GM23248 (cell line): ENCODE results near the gene SERTAD2. TPM values are rescaled to one million over a fixed set of nuclear protein-coding genes. Genes with fewer than 3 reads are reported as not detected.

ENCODE experiments used
- DNase-seq: peaks from one replicate; pipeline ENCODE4 v3.0.0-alpha.2; 2015
- H2AFZ ChIP-seq: fragments of 200-600 bp; sonication (generic); 2 replicates; pipeline ENCODE4 v1.6.1; 2016; ENCODE audit warnings: antibody characterized with exemption
- H3F3A ChIP-seq: fragments of 200-600 bp; sonication (generic); 2 replicates; pipeline ENCODE4 v1.6.1; 2016; ENCODE audit warnings: mild to moderate bottlenecking, antibody characterized with exemption, mixed run types; ENCODE audit not compliant: insufficient read depth
- H3K27ac ChIP-seq: fragments of 200-600 bp; sonication (generic); 2 replicates; pipeline ENCODE4 v1.5.1; 2016; ENCODE audit warnings: mild to moderate bottlenecking
- H3K27me3 ChIP-seq: fragments of 200-600 bp; sonication (generic); replicated peaks from 2 replicates; pipeline ENCODE4 v1.6.1; 2016; ENCODE audit warnings: mild to moderate bottlenecking; ENCODE audit not compliant: insufficient read depth
- H3K36me3 ChIP-seq: fragments of 200-600 bp; sonication (generic); 2 replicates; pipeline ENCODE4 v1.6.1; 2016; ENCODE audit warnings: low read depth, mild to moderate bottlenecking
- H3K4me1 ChIP-seq: fragments of 200-600 bp; sonication (generic); 2 replicates; pipeline ENCODE4 v1.6.1; 2016; ENCODE audit warnings: mild to moderate bottlenecking; ENCODE audit not compliant: insufficient read depth
- H3K4me2 ChIP-seq: fragments of 200-600 bp; sonication (generic); one replicate; pipeline ENCODE4 v1.6.1; 2016; ENCODE audit warnings: mild to moderate bottlenecking; ENCODE audit not compliant: unreplicated experiment
- H3K4me3 ChIP-seq: fragments of 200-600 bp; sonication (generic); 2 replicates; pipeline ENCODE4 v1.5.1; 2016; ENCODE audit warnings: mild to moderate bottlenecking
- H3K79me2 ChIP-seq: fragments of 200-600 bp; sonication (generic); 2 replicates; pipeline ENCODE4 v1.6.1; 2016; ENCODE audit warnings: mild to moderate bottlenecking; ENCODE audit not compliant: insufficient read depth
- H3K9ac ChIP-seq: fragments of 200-600 bp; sonication (generic); 2 replicates; pipeline ENCODE4 v1.6.1; 2016; ENCODE audit warnings: mild to moderate bottlenecking
- H3K9me2 ChIP-seq: fragments of 200-600 bp; sonication (generic); 2 replicates; pipeline ENCODE4 v1.6.1; 2016; ENCODE audit warnings: mixed run types, mild to moderate bottlenecking, moderate library complexity; ENCODE audit not compliant: insufficient read depth
- H3K9me3 ChIP-seq: fragments of 200-600 bp; sonication (generic); one replicate; pipeline ENCODE4 v1.6.1; 2017; ENCODE audit warnings: low read depth
- H4K20me1 ChIP-seq: fragments of 200-600 bp; sonication (generic); 2 replicates; pipeline ENCODE4 v1.6.0; 2016; ENCODE audit not compliant: insufficient read depth
- EZH2 ChIP-seq: fragments of 200-600 bp; sonication (generic); IDR thresholded peaks from 2 replicates; pipeline ENCODE4 v1.6.1; 2018; ENCODE audit warnings: antibody characterized with exemption, mild to moderate bottlenecking; ENCODE audit not compliant: insufficient read depth, poor library complexity, severe bottlenecking
- EZH2phosphoT487 ChIP-seq: fragments of 200-600 bp; sonication (generic); IDR thresholded peaks from 2 replicates; pipeline ENCODE4 v1.6.1; 2018; ENCODE audit warnings: antibody characterized with exemption, moderate library complexity, mild to moderate bottlenecking, low read depth; ENCODE audit not compliant: insufficient read depth
- WGBS, 2 experiments: methylation state at CpG; one replicate each; pipeline ENCODE4 v1.1.6; 2015 to 2017; ENCODE audit warnings: low lambda C conversion rate in 2 of 2, low coverage in 1 of 2; ENCODE audit errors: missing lambda C conversion rate in 2 of 2; 5-methylcytosine and 5-hydroxymethylcytosine counted together
- in situ Hi-C: fragments of 300-500 bp; cut with MboI; formaldehyde crosslinking; loops from 2 replicates; pipeline ENCODE4 v1.15.0; 2020
- polyA plus RNA-seq: library from polyadenylated mRNA; unstranded; fragments of >200 nt; fragmentation: Nextera tagmentation; extraction: Ambion mirVana; gene quantifications from 2 replicates; pipeline ENCODE4 v1.2.1, GENCODE V29; 2016
- total RNA-seq: library from RNA; depleted of rRNA; stranded (reverse); fragments of >200 nt; shearing (Covaris generic); gene quantifications from 2 replicates; pipeline ENCODE4 v1.2.3, GENCODE V29; 2014

The SERTAD2 gene
- total and polyA plus RNA-seq, 2 experiments from 2014 or later, result 21.0 to 30.0 TPM

DNA sequence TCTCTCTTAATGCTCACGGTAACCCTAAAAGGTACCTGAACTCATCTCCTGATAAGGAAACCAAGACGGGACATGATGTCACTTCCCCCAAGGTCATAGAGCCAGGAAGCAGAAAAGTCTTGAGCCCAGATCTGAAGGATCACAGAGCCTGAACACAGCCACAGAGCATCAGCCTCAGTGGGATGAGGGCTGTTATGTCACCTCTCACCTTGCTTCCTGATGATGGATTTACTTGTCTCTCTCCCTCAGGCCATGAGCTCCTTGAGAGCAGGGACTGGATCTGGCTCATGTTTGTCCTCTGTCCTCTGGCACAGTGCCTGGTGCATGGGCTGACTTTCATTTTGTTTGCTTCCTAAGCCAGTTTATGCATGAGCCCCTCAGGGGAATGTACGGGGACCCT, 54.2 kb downstream of the SERTAD2 start:
- Histone ChIP-seq H3K4me2 (no peak overlapping the region), H3F3A (peaks cover 12% of the 10 kb centered on the region), H3K27ac (no peak overlapping the region), H3K79me2 (no peaks in the 10 kb centered on the region), H3K9ac (no peak overlapping the region), H3K27me3 (no peaks in the 10 kb centered on the region), H3K4me1 (peaks cover 18% of the 10 kb centered on the region), H3K9me2 (no peaks in the 10 kb centered on the region), H3K9me3 (no peaks in the 10 kb centered on the region), H3K4me3 (no peak overlapping the region), H2AFZ (no peak overlapping the region), H3K36me3 (no peaks in the 10 kb centered on the region), H4K20me1 (no peaks in the 10 kb centered on the region)
- in situ Hi-C loops, result loop anchor here (10.0 to 25.0 kb wide), 2 partner anchors 275 to 438 kb away; no protein-coding TSS in a partner anchor
- TF ChIP-seq EZH2phosphoT487 (no peak), EZH2 (no peak)
- DNase-seq, result no peak
- WGBS, 2 experiments, result 53% methylated on average over 3 of the region's 3 CpGs

DNA sequence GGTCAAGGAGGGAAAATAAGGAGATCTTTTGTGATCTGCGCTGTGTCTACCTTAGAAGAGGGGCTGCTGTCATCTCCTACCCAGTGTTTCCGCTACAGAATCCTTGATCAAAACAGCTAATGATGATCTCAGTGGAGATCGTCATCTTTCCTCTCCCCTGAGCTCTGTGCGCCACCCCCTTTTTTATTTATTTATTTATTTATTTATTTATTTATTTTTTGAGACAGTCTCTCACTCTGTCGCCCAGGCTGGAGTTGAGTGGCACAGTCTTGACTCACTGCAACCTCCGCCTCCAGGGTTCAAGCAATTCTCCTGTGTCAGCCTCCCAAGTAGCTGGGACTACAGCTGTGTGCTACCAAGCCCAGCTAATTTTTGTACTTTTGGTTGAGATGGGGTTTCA, 55.5 kb downstream of the SERTAD2 start:
- no peak overlapping the region for H2AFZ ChIP-seq
- H3K27me3 ChIP-seq, result no peaks in the 10 kb centered on the region
- no peaks in the 10 kb centered on the region for H3K9me3 ChIP-seq
- H3K79me2 ChIP-seq, result no peaks in the 10 kb centered on the region
- H3K36me3 ChIP-seq, result no peaks in the 10 kb centered on the region
- DNase-seq, result no peak
- H3K27ac ChIP-seq, result no peak overlapping the region
- no peaks in the 10 kb centered on the region for H3K9me2 ChIP-seq
- H3K4me2 ChIP-seq, result no peak overlapping the region
- H3K4me3 ChIP-seq, result no peak overlapping the region
- peaks cover 24% of the 10 kb centered on the region for H3F3A ChIP-seq
- 98 to 100% methylated on average over 6 of the region's 6 CpGs for WGBS, 2 experiments
- in situ Hi-C loops, result loop anchor here (10.0 to 25.0 kb wide), 2 partner anchors 277 to 439 kb away; no protein-coding TSS in a partner anchor
- no peak for TF ChIP-seq EZH2
- no peak for TF ChIP-seq EZH2phosphoT487
- H3K4me1 ChIP-seq, result peaks cover 27% of the 10 kb centered on the region
- H3K9ac ChIP-seq, result no peak overlapping the region
- H4K20me1 ChIP-seq, result no peaks in the 10 kb centered on the region

DNA sequence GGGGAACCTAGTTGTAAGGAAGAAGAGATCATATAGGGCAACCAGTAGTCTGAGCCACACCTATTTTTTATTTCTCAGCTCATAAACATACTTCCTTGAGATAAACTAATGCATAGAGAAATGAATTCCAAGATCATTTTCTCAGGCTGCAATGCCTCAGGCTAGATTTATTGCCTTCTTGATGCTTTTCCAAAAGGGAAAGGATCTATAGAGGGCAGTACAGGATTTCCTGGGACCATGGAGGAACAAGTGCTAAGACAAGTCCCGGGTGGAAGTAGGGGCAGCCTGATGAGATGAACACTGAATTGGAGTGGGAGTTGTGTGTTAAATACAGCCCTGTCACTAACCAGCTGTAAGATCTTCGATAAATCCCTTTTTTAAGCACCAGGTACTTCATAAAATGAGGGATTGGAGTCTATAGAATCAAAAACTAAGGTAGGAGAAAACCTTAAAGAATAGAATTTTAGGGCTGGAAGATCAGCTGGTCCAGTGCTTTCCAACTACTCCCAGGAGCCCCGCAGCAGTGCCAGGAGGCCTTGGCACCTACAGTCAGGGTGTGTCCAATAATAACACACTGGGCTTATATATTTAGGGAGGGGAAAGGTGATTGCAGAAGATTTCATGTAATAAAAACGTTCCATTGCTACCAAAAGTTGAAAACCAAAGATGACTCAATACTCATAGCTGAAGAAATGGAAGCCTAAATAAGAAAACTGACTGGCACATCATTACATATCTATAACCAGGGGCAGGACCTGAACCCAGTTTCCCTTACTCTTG, 58.1 kb downstream of the SERTAD2 start:
- peak; percentile 47 for DNase-seq
- Histone ChIP-seq H3K79me2 (no peaks in the 10 kb centered on the region), H3K36me3 (0 out of 2 replicates have a peak, but pooled peaks cover 10% of the 10 kb centered on the region), H3F3A (peaks cover 36% of the 10 kb centered on the region), H3K27me3 (no peaks in the 10 kb centered on the region), H3K9me3 (no peaks in the 10 kb centered on the region), H3K9ac (no peak overlapping the region), H3K9me2 (no peaks in the 10 kb centered on the region), H3K4me1 (peaks cover 33% of the 10 kb centered on the region), H3K4me2 (peak overlapping the region; percentile 62), H2AFZ (no peak overlapping the region), H4K20me1 (no peaks in the 10 kb centered on the region), H3K4me3 (no peak overlapping the region), H3K27ac (peak overlapping the region; percentile 62)
- in situ Hi-C loops, result loop anchor here (10.0 to 25.0 kb wide), 2 partner anchors 279 to 442 kb away; no protein-coding TSS in a partner anchor
- TF ChIP-seq EZH2phosphoT487 (no peak), EZH2 (no peak)
- 45 to 50% methylated on average over 4 of the region's 4 CpGs for WGBS, 2 experiments

DNA sequence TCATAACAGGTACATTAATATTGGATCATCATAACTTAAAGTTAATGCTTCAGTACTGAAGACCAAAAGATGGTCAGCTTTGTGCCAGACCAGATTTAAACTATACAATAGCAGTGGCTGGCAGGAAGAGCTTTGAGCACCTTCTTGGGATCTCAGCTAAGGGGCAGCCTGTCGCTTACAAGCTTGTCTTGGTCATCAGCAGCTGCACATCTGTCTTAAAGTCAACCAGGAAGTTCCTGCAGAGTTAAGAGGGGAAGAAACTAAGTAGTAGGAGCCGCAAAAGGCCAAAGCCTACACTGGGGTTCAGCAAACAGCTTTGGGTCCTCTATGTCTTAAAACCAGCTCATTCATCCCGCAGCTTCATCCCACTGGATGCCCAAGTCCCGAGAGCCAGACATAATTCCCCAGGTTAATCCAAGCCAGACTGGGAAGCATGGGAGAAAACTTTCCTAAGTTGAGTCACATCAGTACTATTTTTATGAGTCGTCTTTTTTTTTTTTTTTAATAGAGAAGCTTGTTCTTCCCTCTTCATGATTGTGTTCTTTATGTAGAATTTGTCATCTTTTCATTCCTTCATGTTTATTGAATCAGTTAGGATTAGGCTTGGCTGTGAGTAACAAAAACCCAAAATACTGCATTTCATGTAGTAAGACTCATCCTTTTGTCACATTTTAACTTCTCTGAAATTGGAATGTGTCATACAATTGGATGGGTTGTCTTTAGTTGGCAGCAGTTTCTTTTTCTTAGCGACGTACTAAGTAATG, 59.3 kb downstream of the SERTAD2 start:
- Histone ChIP-seq H3K27me3 (no peaks in the 10 kb centered on the region), H3K9me2 (no peaks in the 10 kb centered on the region), H3K4me3 (peak overlapping the region; percentile 25; the same call in 1 of the 2 replicates), H3K36me3 (0 out of 2 replicates have a peak, but pooled peaks cover 10% of the 10 kb centered on the region), H3K4me2 (peak overlapping the region; percentile 62), H3K9me3 (no peaks in the 10 kb centered on the region), H3K4me1 (peaks cover 33% of the 10 kb centered on the region), H3F3A (peaks cover 36% of the 10 kb centered on the region), H3K27ac (peak overlapping the region; percentile 62), H4K20me1 (no peaks in the 10 kb centered on the region), H2AFZ (no peak overlapping the region), H3K79me2 (no peaks in the 10 kb centered on the region), H3K9ac (peak overlapping the region; percentile 22; the same call in 1 of the 2 replicates)
- WGBS, 2 experiments, result 16 to 18% methylated on average over 7 of the region's 7 CpGs
- DNase-seq, result peak; percentile 92
- in situ Hi-C loops, result loop anchor here (10.0 to 25.0 kb wide), 2 partner anchors 280 to 443 kb away; no protein-coding TSS in a partner anchor
- TF ChIP-seq EZH2, result no peak
- 0 out of 2 replicates have a peak, but pooled peaks have one; percentile 29 for TF ChIP-seq EZH2phosphoT487
